Neural cell (in vitro differentiated cells): ENCODE data around the gene OTOF. TPM values are rescaled to one million over a fixed set of nuclear protein-coding genes. Genes with fewer than 3 reads are reported as not detected.

Experiments used
- H2AFZ ChIP-seq: fragments of 200-600, 300-800 bp; sonication (generic), shearing (Covaris generic); 2 replicates; pipeline ENCODE4 v1.6.0; 2014; ENCODE audit warnings: low read depth, mild to moderate bottlenecking, antibody characterized with exemption, low read length, moderate library complexity
- H3F3A ChIP-seq: fragments of 200-600 bp; shearing (Covaris generic); 2 replicates; pipeline ENCODE4 v1.6.1; 2016; ENCODE audit warnings: mild to moderate bottlenecking, moderate library complexity, mixed read lengths, antibody characterized with exemption, low read length; ENCODE audit not compliant: insufficient read depth, poor library complexity, severe bottlenecking
- H3K27ac ChIP-seq: fragments of 200-600, 300-800 bp; sonication (generic), shearing (Covaris generic); 2 replicates; pipeline ENCODE4 v1.5.1; 2014; ENCODE audit warnings: mild to moderate bottlenecking, low read length, moderate library complexity
- H3K27me3 ChIP-seq: fragments of 300-800, 200-600 bp; sonication (generic), shearing (Covaris generic); 2 replicates; pipeline ENCODE4 v1.6.0; 2014; ENCODE audit warnings: mild to moderate bottlenecking, low read depth, low read length, moderate library complexity; ENCODE audit not compliant: insufficient read depth
- H3K36me3 ChIP-seq: fragments of 300-800, 200-600 bp; sonication (generic), shearing (Covaris generic); 2 replicates; pipeline ENCODE4 v1.5.1; 2014; ENCODE audit warnings: mild to moderate bottlenecking, antibody characterized with exemption, low read length, moderate library complexity; ENCODE audit not compliant: insufficient read depth
- H3K4me2 ChIP-seq: fragments of 300-800, 200-600 bp; sonication (generic), shearing (Covaris generic); 2 replicates; pipeline ENCODE4 v1.6.0; 2014; ENCODE audit warnings: mild to moderate bottlenecking, low read length
- H3K4me3 ChIP-seq: fragments of 300-800, 200-600 bp; sonication (generic), shearing (Covaris generic); 2 replicates; pipeline ENCODE4 v1.5.1; 2014; ENCODE audit warnings: mild to moderate bottlenecking, low read length, moderate library complexity
- H3K79me2 ChIP-seq: fragments of 200-600 bp; shearing (Covaris generic); replicated peaks from 2 replicates; pipeline ENCODE4 v1.6.0; 2014; ENCODE audit warnings: mild to moderate bottlenecking, low read length, moderate library complexity; ENCODE audit not compliant: insufficient read depth
- H3K9ac ChIP-seq: fragments of 300-800, 200-600 bp; sonication (generic), shearing (Covaris generic); 2 replicates; pipeline ENCODE4 v1.6.1; 2016; ENCODE audit warnings: mild to moderate bottlenecking, low read length, mixed read lengths
- H3K9me2 ChIP-seq: fragments of 200-600 bp; shearing (Covaris generic); 2 replicates; pipeline ENCODE4 v1.6.1; 2016; ENCODE audit warnings: mild to moderate bottlenecking, low read length, mixed read lengths; ENCODE audit not compliant: insufficient read depth
- H3K9me3 ChIP-seq: fragments of 200-600, 300-800 bp; sonication (generic), shearing (Covaris generic); 2 replicates; pipeline ENCODE4 v1.6.1; 2016; ENCODE audit warnings: mild to moderate bottlenecking, mixed run types, low read length, moderate library complexity, mixed read lengths
- H4K20me1 ChIP-seq: fragments of 200-600 bp; shearing (Covaris generic); 2 replicates; pipeline ENCODE4 v1.6.1; 2016; ENCODE audit warnings: mild to moderate bottlenecking, mixed run types; ENCODE audit not compliant: insufficient read depth
- EZH2 ChIP-seq: fragments of 200-600, 300-800 bp; shearing (Covaris generic), sonication (generic); IDR thresholded peaks from 2 replicates; pipeline ENCODE4 v1.6.1; 2014; ENCODE audit warnings: antibody characterized with exemption, low read length, borderline replicate concordance, mild to moderate bottlenecking; ENCODE audit not compliant: insufficient read depth, poor library complexity, severe bottlenecking
- MXI1 ChIP-seq: fragments of 450-650 bp; conservative IDR thresholded peaks from 2 replicates; pipeline ENCODE4 v1.6.1; 2014; ENCODE audit warnings: antibody characterized with exemption, mild to moderate bottlenecking; ENCODE audit not compliant: poor library complexity, severe bottlenecking
- POLR2AphosphoS5 ChIP-seq: IDR thresholded peaks from 2 replicates; pipeline ENCODE4 v1.6.1; 2012
- RAD21 ChIP-seq: fragments of 450-650 bp; conservative IDR thresholded peaks from 2 replicates; pipeline ENCODE4 v1.6.1; 2014; ENCODE audit warnings: antibody characterized with exemption, mild to moderate bottlenecking, moderate library complexity
- REST ChIP-seq: IDR thresholded peaks from 2 replicates; pipeline ENCODE4 v1.6.1; 2012; ENCODE audit warnings: borderline replicate concordance
- SMC3 ChIP-seq: fragments of 450-650 bp; conservative IDR thresholded peaks from 2 replicates; pipeline ENCODE4 v1.6.1; 2014; ENCODE audit warnings: antibody characterized with exemption, mild to moderate bottlenecking, moderate library complexity; ENCODE audit not compliant: poor library complexity
- TAF1 ChIP-seq: IDR thresholded peaks from 2 replicates; pipeline ENCODE4 v1.6.1; 2012; ENCODE audit warnings: low read depth
- polyA plus RNA-seq: library from polyadenylated mRNA; depleted of rRNA; stranded (reverse); fragments of >200 nt; gene quantifications from 2 replicates; pipeline ENCODE4 v1.2.3, GENCODE V29; 2014
- TF ChIP-seq, protein P1 (sequence below): fragments of 450-650 bp; IDR thresholded peaks from 2 replicates; pipeline ENCODE4 v1.5.1; 2014; ENCODE audit warnings: antibody characterized with exemption, mild to moderate bottlenecking, moderate library complexity; ENCODE audit not compliant: poor library complexity, severe bottlenecking

The OTOF gene
- polyA plus RNA-seq, 1 donor from 2014 or later: not detected

DNA sequence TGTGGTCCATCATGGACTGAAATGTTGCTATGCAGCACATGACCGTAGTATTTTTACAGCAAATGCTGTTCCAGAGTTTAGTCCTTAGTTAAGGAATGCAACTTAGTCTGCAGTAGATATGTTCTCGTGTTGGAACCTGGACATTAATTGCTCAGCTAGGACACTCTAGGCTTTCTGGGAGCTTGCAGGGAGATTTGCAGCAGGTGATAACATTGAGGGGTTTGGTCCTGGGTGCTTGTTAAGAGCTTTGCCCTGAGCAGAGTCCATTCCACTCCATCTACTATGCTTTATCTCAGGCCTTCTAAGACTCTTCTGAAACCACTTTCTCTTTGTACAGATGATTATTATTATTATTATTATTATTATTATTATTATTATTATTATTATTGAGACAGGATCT, 49.1 kb downstream of the OTOF start:
- Histone ChIP-seq H3K79me2 (no peaks in the 10 kb centered on the region), H2AFZ (no peak overlapping the region), H3K27ac (no peak overlapping the region), H3K4me2 (no peak overlapping the region), H3F3A (no peaks in the 10 kb centered on the region), H3K9me3 (no peaks in the 10 kb centered on the region), H3K9ac (no peak overlapping the region), H3K27me3 (no peaks in the 10 kb centered on the region), H3K4me3 (no peak overlapping the region), H3K36me3 (no peaks in the 10 kb centered on the region), H3K9me2 (no peaks in the 10 kb centered on the region), H4K20me1 (no peaks in the 10 kb centered on the region)
- TF ChIP-seq SMC3 (no peak), TAF1 (no peak), MXI1 (no peak), RAD21 (no peak), POLR2AphosphoS5 (no peak), EZH2 (no peak), REST (no peak)
- TF ChIP-seq, protein P1, sequence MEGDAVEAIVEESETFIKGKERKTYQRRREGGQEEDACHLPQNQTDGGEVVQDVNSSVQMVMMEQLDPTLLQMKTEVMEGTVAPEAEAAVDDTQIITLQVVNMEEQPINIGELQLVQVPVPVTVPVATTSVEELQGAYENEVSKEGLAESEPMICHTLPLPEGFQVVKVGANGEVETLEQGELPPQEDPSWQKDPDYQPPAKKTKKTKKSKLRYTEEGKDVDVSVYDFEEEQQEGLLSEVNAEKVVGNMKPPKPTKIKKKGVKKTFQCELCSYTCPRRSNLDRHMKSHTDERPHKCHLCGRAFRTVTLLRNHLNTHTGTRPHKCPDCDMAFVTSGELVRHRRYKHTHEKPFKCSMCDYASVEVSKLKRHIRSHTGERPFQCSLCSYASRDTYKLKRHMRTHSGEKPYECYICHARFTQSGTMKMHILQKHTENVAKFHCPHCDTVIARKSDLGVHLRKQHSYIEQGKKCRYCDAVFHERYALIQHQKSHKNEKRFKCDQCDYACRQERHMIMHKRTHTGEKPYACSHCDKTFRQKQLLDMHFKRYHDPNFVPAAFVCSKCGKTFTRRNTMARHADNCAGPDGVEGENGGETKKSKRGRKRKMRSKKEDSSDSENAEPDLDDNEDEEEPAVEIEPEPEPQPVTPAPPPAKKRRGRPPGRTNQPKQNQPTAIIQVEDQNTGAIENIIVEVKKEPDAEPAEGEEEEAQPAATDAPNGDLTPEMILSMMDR: no peak

GRCh38 chr2:26424221-26424620, 53.7 kb downstream of the OTOF start:
- Histone ChIP-seq H3K36me3 (no peaks in the 10 kb centered on the region), H2AFZ (no peak overlapping the region), H3K4me3 (no peak overlapping the region), H3K9me3 (no peaks in the 10 kb centered on the region), H3K27ac (no peak overlapping the region), H3K27me3 (no peaks in the 10 kb centered on the region), H3K9me2 (no peaks in the 10 kb centered on the region), H3F3A (no peaks in the 10 kb centered on the region), H4K20me1 (no peaks in the 10 kb centered on the region), H3K4me2 (no peak overlapping the region), H3K9ac (no peak overlapping the region), H3K79me2 (no peaks in the 10 kb centered on the region)
- TF ChIP-seq, protein P1: no peak
- TF ChIP-seq REST (no peak), TAF1 (no peak), RAD21 (no peak), MXI1 (no peak)
